Endothelial cell of umbilical vein (primary cell): Measurements from ENCODE around the gene GABRR2. TPM values are rescaled to one million over a fixed set of nuclear protein-coding genes. Genes with fewer than 3 reads are reported as not detected.
"Not testable (repeated sequence)": the region's sequence is repeated elsewhere in the genome, so short reads cannot be mapped to it uniquely, and the experiment has no call there.

Source experiments
- BruUV-seq: library from RNA; stranded (reverse); fragments of 400-500 nt; replicated peaks from 2 replicates; lab custom pipeline; 2021; lab: Mats Ljungman, UMichigan
- CTCF ChIA-PET: fragments of 300-600, 350-600 bp; sonication (Branson Sonifier 250); formaldehyde crosslinking; loops from one replicate; lab custom pipeline; 2021; ENCODE audit warnings: antibody characterized with exemption, inconsistent platforms; lab: Charles Lee
- POLR2A ChIA-PET: fragments of 300-600, 350-600 bp; sonication (Branson Sonifier 250); formaldehyde crosslinking; loops from one replicate; lab custom pipeline; 2021; ENCODE audit warnings: antibody characterized with exemption, inconsistent platforms; lab: Charles Lee
- DNase-seq: peaks from one replicate; pipeline ENCODE4 v3.0.0-alpha.2; 2011; ENCODE audit warnings: low read depth, low spot score
- FAIRE-seq: peaks from 2 replicates; lab custom pipeline; 2011; peaks lifted over from hg19 to GRCh38; lab: Jason Lieb, UNC
- H2AFZ ChIP-seq: 2 replicates; pipeline ENCODE4 v1.6.0; 2012; ENCODE audit warnings: low read depth, low read length, control low read depth, inconsistent platforms
- H3K27ac ChIP-seq: 2 replicates; pipeline ENCODE4 v1.5.1; 2011; ENCODE audit warnings: low read depth, mild to moderate bottlenecking, control low read depth, low read length, moderate library complexity; ENCODE audit not compliant: insufficient read depth
- H3K27me3 ChIP-seq, 2 experiments: 2 replicates each; pipeline versions ENCODE4 v1.6.0 to v1.6.1; 2011; ENCODE audit warnings: low read length in 2 of 2, mixed read lengths in 1 of 2; ENCODE audit not compliant: control insufficient read depth in 2 of 2, insufficient read depth in 2 of 2
- H3K36me3 ChIP-seq, 2 experiments: 2 replicates in 1 of 2; 3 replicates in 1 of 2; pipeline ENCODE4 v1.5.1; 2011; ENCODE audit warnings: low read length in 2 of 2, mild to moderate bottlenecking in 1 of 2, moderate library complexity in 1 of 2; ENCODE audit not compliant: control insufficient read depth in 2 of 2, insufficient read depth in 2 of 2; ENCODE audit errors: extremely low read depth in 1 of 2
- H3K4me1 ChIP-seq: 3 replicates; pipeline ENCODE4 v1.5.1; 2011; ENCODE audit warnings: mild to moderate bottlenecking, low read length; ENCODE audit not compliant: control insufficient read depth, insufficient read depth; ENCODE audit errors: extremely low read depth
- H3K4me2 ChIP-seq: 2 replicates; pipeline ENCODE4 v1.6.1; 2011; ENCODE audit warnings: low read length, control low read depth, mixed read lengths; ENCODE audit not compliant: insufficient read depth
- H3K4me3 ChIP-seq, 3 experiments: fragments of 200-600 bp in 1 of 3; sonication (generic), shearing (Covaris generic) in 1 of 3; replicated peaks in 1 of 3; 2 replicates each; pipeline ENCODE4 v1.5.1; 2011 to 2016; ENCODE audit warnings: control low read depth in 3 of 3, low read length in 3 of 3, mild to moderate bottlenecking in 2 of 3, inconsistent platforms in 1 of 3, low read depth in 1 of 3, moderate library complexity in 1 of 3; ENCODE audit not compliant: insufficient read depth in 1 of 3
- H3K79me2 ChIP-seq: 2 replicates; pipeline ENCODE4 v1.6.0; 2012; ENCODE audit warnings: low read length, inconsistent platforms; ENCODE audit not compliant: control insufficient read depth, insufficient read depth
- H3K9ac ChIP-seq: replicated peaks from 2 replicates; pipeline ENCODE3; 2011; ENCODE audit warnings: low read length, control low read depth; ENCODE audit not compliant: insufficient read depth; ENCODE audit errors: extremely low read depth
- H3K9me1 ChIP-seq: replicated peaks from 3 replicates; pipeline ENCODE4 v1.6.0; 2011; ENCODE audit warnings: mild to moderate bottlenecking, low read length; ENCODE audit not compliant: control insufficient read depth, insufficient read depth; ENCODE audit errors: extremely low read depth
- H3K9me3 ChIP-seq: replicated peaks from 2 replicates; pipeline ENCODE4 v1.5.1; 2012; ENCODE audit warnings: low read length, inconsistent platforms; ENCODE audit not compliant: control insufficient read depth, insufficient read depth
- H4K20me1 ChIP-seq: replicated peaks from 2 replicates; pipeline ENCODE3; 2011; ENCODE audit warnings: mild to moderate bottlenecking, low read length; ENCODE audit not compliant: control insufficient read depth, insufficient read depth; ENCODE audit errors: extremely low read depth
- CTCF ChIP-seq, 2 donors: IDR thresholded peaks; 1 replicate in 1 of 2; 2 replicates in 1 of 2; pipeline ENCODE4 v1.5.1; 2011; ENCODE audit warnings: low read length in 2 of 2, mild to moderate bottlenecking in 2 of 2, moderate library complexity in 2 of 2, control low read depth in 1 of 2, inconsistent platforms in 1 of 2, low read depth in 1 of 2; ENCODE audit not compliant: insufficient read depth in 1 of 2; ENCODE audit errors: extremely low read depth in 1 of 2
- EZH2 ChIP-seq: IDR thresholded peaks from 2 replicates; pipeline ENCODE4 v1.6.1; 2012; ENCODE audit warnings: borderline replicate concordance, low read depth, mild to moderate bottlenecking, moderate library complexity, low read length, inconsistent platforms; ENCODE audit not compliant: severe bottlenecking
- FOS ChIP-seq: IDR thresholded peaks from 2 replicates; pipeline ENCODE4 v1.6.1; 2011; ENCODE audit warnings: mild to moderate bottlenecking, low read length, moderate library complexity, borderline replicate concordance; ENCODE audit not compliant: insufficient read depth
- GATA2 ChIP-seq: IDR thresholded peaks from 2 replicates; pipeline ENCODE4 v1.7.0; 2011; ENCODE audit warnings: low read depth, mild to moderate bottlenecking, moderate library complexity, mixed read lengths, low read length; ENCODE audit not compliant: insufficient read length, insufficient read depth
- JUN ChIP-seq: IDR thresholded peaks from 2 replicates; pipeline ENCODE4 v1.6.1; 2011; ENCODE audit warnings: borderline replicate concordance, low read depth; ENCODE audit not compliant: insufficient read length, insufficient read depth
- MAX ChIP-seq: IDR thresholded peaks from 2 replicates; pipeline ENCODE4 v1.6.1; 2011; ENCODE audit not compliant: insufficient read depth, insufficient read length
- MYC ChIP-seq: IDR thresholded peaks from one replicate; pipeline ENCODE4 v1.6.1; 2011; ENCODE audit warnings: mild to moderate bottlenecking, low read depth, low read length
- POLR2A ChIP-seq: IDR thresholded peaks from 2 replicates; pipeline ENCODE4 v1.6.1; 2012; ENCODE audit warnings: low read depth, mild to moderate bottlenecking, control low read depth, low read length
- POLR2AphosphoS5 ChIP-seq: IDR thresholded peaks from 2 replicates; pipeline ENCODE4 v1.6.1; 2012; ENCODE audit warnings: low read depth, mild to moderate bottlenecking, control low read depth, low read length, moderate library complexity; ENCODE audit not compliant: insufficient read depth
- dilution Hi-C: fragments of 300-500 bp; cut with MboI; formaldehyde crosslinking; loops from one replicate; pipeline ENCODE4 v1.15.0; 2019; ENCODE audit warnings: low sequenced_read_pairs; ENCODE audit not compliant: extremely low pct_ligation_motif_present
- intact Hi-C: fragments of 100-400 bp; cut with micrococcal nuclease; formaldehyde crosslinking; loops from one replicate; pipeline ENCODE4 v1.10.0; 2022
- polyA plus RNA-seq, 4 experiments: library from polyadenylated mRNA; depleted of rRNA in 3 of 4; stranded (reverse) in 3 of 4; unstranded in 1 of 4; fragments of >200 nt; gene quantifications; 2 replicates each; pipeline versions ENCODE4 v1.2.1 to v1.2.3, GENCODE V29; 2011 to 2012; ENCODE audit warnings: missing spikeins in 1 of 4
- total RNA-seq: library from RNA; stranded (reverse); gene quantifications from 2 replicates; pipeline ENCODE4 v1.2.3, GENCODE V29; 2021

GABRR2 gene
- total and polyA plus RNA-seq, 2 donors (not counting 3 experiments of a cell fraction or from before 2014, with no cell fraction given), result 1.4 to 3.6 TPM

- BruUV-seq, result no TSS peak
Observed at GRCh38 chr6:89308525-89309395, 6.3 kb downstream of the GABRR2 start.

GRCh38 chr6:89304517-89304916, 10.6 kb downstream of the GABRR2 start:
- H2AFZ ChIP-seq, BruUV-seq, H3K9me1 ChIP-seq, H3K27me3 ChIP-seq, H3K4me1 ChIP-seq, dilution Hi-C loops, DNase-seq, H3K9ac ChIP-seq, H3K9me3 ChIP-seq, POLR2A ChIA-PET, H3K36me3 ChIP-seq, FAIRE-seq, H3K4me3 ChIP-seq, H3K4me2 ChIP-seq, H4K20me1 ChIP-seq, H3K27ac ChIP-seq, intact Hi-C loops, H3K79me2 ChIP-seq: not testable (repeated sequence)
- CTCF ChIA-PET, result interaction anchor here (0.9 to 1.2 kb wide), 3 partner anchors 23 to 67 kb away, joined by 3 to 6 read pairs (median 3); no protein-coding TSS in a partner anchor

More at GRCh38 chr6:89308525-89309395, 6.3 kb downstream of the GABRR2 start:
- Histone ChIP-seq H3K27me3 (no peaks in the 10 kb centered on the region), H3K9ac (no peak overlapping the region), H3K27ac (no peak overlapping the region), H3K36me3 (no peaks in the 10 kb centered on the region), H4K20me1 (no peaks in the 10 kb centered on the region), H3K79me2 (no peaks in the 10 kb centered on the region), H3K9me3 (no peaks in the 10 kb centered on the region), H3K4me1 (peaks cover 22% of the 10 kb centered on the region), H3K4me3 (no peak overlapping the region), H3K4me2 (no peak overlapping the region), H3K9me1 (no peaks in the 10 kb centered on the region), H2AFZ (no peak overlapping the region)
- intact Hi-C loops (no loop called here), dilution Hi-C loops (no loop called here)
- TF ChIP-seq JUN, result no peak
- no peak for TF ChIP-seq CTCF (IDR thresholded peaks at IDR 0.05; ENCODE audit: extremely low read depth in 1 of 2, insufficient read depth in 1 of 2, low read depth in 1 of 2, low read length in 2 of 2)
- no peak for TF ChIP-seq GATA2
- TF ChIP-seq MAX, result no peak
- no peak for TF ChIP-seq POLR2AphosphoS5
- no peak for TF ChIP-seq MYC
- no peak for TF ChIP-seq POLR2A
- no peak for TF ChIP-seq FOS
- TF ChIP-seq EZH2, result no peak
- DNase-seq (no peak), FAIRE-seq (no peak)
- POLR2A ChIA-PET, result no interaction called here
- CTCF ChIA-PET, result interaction anchor here (3.0 kb wide), 1 partner anchor 64 kb away, joined by 9 read pairs; no protein-coding TSS in a partner anchor
